ENCODE data around the gene SEMA5A. TPM values are rescaled to one million over a fixed set of nuclear protein-coding genes. Genes with fewer than 3 reads are reported as not detected.

The SEMA5A gene
- total RNA-seq, 1 experiment from 2014 or later, result 9.3 TPM

DNA sequence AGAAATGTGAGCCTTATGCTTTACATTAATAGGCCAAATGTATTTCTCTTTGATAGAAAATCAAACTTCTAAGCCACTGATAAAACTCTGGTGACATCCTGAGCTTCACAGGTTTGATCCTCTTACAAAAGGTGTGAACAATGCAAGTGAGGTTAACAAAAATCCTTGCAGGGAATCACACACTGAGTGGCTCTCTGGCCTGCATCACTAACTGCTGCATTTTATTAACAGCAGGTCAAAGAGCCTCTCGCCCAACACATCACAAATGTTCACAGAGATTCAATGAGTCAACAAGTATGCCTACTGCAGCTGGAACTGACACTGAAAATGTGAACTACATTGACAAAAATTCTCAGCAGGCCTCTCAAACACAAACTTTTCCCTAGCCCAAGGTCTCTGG is 122.3 kb downstream of the SEMA5A start:
- ATAC-seq, result no peak
- no peaks in the 10 kb centered on the region for H3K4me1 Mint-ChIP-seq
- TF ChIP-seq GRHL2 (CRISPR knock-in tag; IDR thresholded peaks at IDR 0.05; ENCODE audit: insufficient replicate concordance, severe bottlenecking) (no peak), NFYB (CRISPR knock-in tag; conservative IDR thresholded peaks at IDR 0.05; ENCODE audit: low read depth) (no peak), ESRRA (CRISPR knock-in tag; IDR thresholded peaks at IDR 0.05; ENCODE audit: borderline replicate concordance) (no peak)
- TF ChIP-seq, protein P1, sequence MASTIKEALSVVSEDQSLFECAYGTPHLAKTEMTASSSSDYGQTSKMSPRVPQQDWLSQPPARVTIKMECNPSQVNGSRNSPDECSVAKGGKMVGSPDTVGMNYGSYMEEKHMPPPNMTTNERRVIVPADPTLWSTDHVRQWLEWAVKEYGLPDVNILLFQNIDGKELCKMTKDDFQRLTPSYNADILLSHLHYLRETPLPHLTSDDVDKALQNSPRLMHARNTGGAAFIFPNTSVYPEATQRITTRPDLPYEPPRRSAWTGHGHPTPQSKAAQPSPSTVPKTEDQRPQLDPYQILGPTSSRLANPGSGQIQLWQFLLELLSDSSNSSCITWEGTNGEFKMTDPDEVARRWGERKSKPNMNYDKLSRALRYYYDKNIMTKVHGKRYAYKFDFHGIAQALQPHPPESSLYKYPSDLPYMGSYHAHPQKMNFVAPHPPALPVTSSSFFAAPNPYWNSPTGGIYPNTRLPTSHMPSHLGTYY (CRISPR knock-in tag; IDR thresholded peaks at IDR 0.05), result no peak
- POLR2A ChIA-PET, result no interaction called here
- DNase-seq (ENCODE audit: low spot score), result no peak
- CTCF ChIA-PET, result no interaction called here
- no peak overlapping the region for H3K27ac Mint-ChIP-seq
- H3K27me3 Mint-ChIP-seq (ENCODE audit: low read depth), result no peaks in the 10 kb centered on the region
- H3K9me3 Mint-ChIP-seq, result peaks cover 9% of the 10 kb centered on the region
- no peak overlapping the region for H3K4me3 Mint-ChIP-seq
- H3K36me3 Mint-ChIP-seq, result peaks cover 9% of the 10 kb centered on the region

DNA sequence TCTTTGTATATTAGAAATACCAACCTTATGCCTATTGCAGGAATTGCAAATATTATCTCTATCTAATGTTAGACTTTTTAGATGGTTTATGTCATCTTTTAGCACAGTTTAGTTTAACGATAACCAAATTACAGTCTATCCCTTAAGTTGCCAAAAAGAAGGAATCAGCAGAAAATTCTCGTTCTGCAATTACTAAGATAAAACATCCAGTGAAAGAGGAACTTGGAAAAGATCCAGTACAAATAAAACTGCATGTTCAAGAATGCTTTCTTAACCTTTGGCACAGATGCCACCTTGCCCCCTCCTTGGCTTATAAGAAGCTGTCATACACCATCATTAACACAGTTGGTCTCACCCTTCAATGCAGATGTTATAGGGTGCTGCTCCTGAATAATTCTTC is 124.0 kb downstream of the SEMA5A start:
- peaks cover 9% of the 10 kb centered on the region for H3K9me3 Mint-ChIP-seq
- ChIA-PET CTCF (no interaction called here), POLR2A (no interaction called here)
- no peak overlapping the region for H3K4me3 Mint-ChIP-seq
- TF ChIP-seq, protein P2, sequence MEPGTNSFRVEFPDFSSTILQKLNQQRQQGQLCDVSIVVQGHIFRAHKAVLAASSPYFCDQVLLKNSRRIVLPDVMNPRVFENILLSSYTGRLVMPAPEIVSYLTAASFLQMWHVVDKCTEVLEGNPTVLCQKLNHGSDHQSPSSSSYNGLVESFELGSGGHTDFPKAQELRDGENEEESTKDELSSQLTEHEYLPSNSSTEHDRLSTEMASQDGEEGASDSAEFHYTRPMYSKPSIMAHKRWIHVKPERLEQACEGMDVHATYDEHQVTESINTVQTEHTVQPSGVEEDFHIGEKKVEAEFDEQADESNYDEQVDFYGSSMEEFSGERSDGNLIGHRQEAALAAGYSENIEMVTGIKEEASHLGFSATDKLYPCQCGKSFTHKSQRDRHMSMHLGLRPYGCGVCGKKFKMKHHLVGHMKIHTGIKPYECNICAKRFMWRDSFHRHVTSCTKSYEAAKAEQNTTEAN (CRISPR knock-in tag; IDR thresholded peaks at IDR 0.05), result no peak
- no peak for TF ChIP-seq ZNF396 (CRISPR knock-in tag; IDR thresholded peaks at IDR 0.05; ENCODE audit: borderline replicate concordance)
- TF ChIP-seq ATF1 (CRISPR knock-in tag; IDR thresholded peaks at IDR 0.05), result no peak
- no peak for TF ChIP-seq NR3C1 (CRISPR knock-in tag; conservative IDR thresholded peaks at IDR 0.05; ENCODE audit: low read depth)
- TF ChIP-seq, protein P3, sequence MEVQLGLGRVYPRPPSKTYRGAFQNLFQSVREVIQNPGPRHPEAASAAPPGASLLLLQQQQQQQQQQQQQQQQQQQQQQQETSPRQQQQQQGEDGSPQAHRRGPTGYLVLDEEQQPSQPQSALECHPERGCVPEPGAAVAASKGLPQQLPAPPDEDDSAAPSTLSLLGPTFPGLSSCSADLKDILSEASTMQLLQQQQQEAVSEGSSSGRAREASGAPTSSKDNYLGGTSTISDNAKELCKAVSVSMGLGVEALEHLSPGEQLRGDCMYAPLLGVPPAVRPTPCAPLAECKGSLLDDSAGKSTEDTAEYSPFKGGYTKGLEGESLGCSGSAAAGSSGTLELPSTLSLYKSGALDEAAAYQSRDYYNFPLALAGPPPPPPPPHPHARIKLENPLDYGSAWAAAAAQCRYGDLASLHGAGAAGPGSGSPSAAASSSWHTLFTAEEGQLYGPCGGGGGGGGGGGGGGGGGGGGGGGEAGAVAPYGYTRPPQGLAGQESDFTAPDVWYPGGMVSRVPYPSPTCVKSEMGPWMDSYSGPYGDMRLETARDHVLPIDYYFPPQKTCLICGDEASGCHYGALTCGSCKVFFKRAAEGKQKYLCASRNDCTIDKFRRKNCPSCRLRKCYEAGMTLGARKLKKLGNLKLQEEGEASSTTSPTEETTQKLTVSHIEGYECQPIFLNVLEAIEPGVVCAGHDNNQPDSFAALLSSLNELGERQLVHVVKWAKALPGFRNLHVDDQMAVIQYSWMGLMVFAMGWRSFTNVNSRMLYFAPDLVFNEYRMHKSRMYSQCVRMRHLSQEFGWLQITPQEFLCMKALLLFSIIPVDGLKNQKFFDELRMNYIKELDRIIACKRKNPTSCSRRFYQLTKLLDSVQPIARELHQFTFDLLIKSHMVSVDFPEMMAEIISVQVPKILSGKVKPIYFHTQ (CRISPR knock-in tag; IDR thresholded peaks at IDR 0.05), result no peak
- TF ChIP-seq NFE2L1 (CRISPR knock-in tag; IDR thresholded peaks at IDR 0.05), result no peak
- TF ChIP-seq JAZF1 (CRISPR knock-in tag; IDR thresholded peaks at IDR 0.05), result no peak
- no peak for TF ChIP-seq OVOL2 (CRISPR knock-in tag; IDR thresholded peaks at IDR 0.05; ENCODE audit: borderline replicate concordance)
- no peak for TF ChIP-seq ZNF317 (CRISPR knock-in tag; IDR thresholded peaks at IDR 0.05; ENCODE audit: borderline replicate concordance, low read depth)
- DNase-seq (ENCODE audit: low spot score) (no peak), ATAC-seq (no peak)
- H3K27me3 Mint-ChIP-seq (ENCODE audit: low read depth), result no peaks in the 10 kb centered on the region
- peaks cover 9% of the 10 kb centered on the region for H3K36me3 Mint-ChIP-seq
- no peak overlapping the region for H3K27ac Mint-ChIP-seq
- H3K4me1 Mint-ChIP-seq, result no peaks in the 10 kb centered on the region

DNA sequence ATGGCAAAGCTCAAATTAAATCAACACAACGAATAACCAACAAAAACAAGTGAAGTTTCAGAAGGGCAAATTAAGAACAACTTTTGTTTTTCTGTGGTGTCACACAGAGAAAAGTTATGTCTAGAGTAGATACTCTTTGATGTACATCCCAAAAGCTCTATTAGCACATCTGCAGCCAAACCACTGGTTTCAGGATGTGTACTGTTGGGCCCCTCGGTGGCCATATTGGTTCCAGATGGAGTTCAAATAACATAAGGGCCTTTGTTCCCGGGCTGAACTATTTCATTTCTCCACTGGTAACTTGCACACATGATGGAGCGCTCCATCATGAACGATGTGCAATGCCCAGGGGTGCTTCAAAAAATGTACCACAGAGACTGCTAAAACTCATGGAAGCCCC is 126.1 kb downstream of the SEMA5A start:
- no peak for TF ChIP-seq ZNF317 (CRISPR knock-in tag; IDR thresholded peaks at IDR 0.05; ENCODE audit: borderline replicate concordance, low read depth)
- H3K4me1 Mint-ChIP-seq, result no peaks in the 10 kb centered on the region
- ATAC-seq (no peak), DNase-seq (ENCODE audit: low spot score) (no peak)
- peaks cover 9% of the 10 kb centered on the region for H3K9me3 Mint-ChIP-seq
- ChIA-PET CTCF (no interaction called here), POLR2A (no interaction called here)
- no peaks in the 10 kb centered on the region for H3K27me3 Mint-ChIP-seq (ENCODE audit: low read depth)
- H3K27ac Mint-ChIP-seq, result no peak overlapping the region
- H3K4me3 Mint-ChIP-seq, result no peak overlapping the region
- H3K36me3 Mint-ChIP-seq, result peaks cover 9% of the 10 kb centered on the region

DNA sequence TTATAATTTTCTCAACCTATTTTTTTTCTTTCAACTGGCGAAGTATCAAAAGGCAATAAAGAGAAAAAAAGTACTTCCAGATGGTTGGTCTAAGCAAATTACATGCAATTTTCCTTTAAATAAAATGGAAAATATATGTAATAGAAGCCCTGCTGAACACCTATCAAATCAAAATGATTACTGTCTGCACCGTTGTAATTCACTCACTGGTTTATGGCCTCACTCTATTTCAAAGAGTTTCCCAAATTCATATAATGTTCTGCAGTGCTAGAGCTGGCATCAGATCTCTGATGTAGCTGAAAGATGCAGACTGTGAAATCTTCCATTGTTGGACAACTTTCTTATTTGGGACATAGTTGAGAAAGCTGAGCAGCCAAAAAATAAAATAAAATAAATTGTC is 130.3 kb downstream of the SEMA5A start:
- no peaks in the 10 kb centered on the region for H3K4me1 Mint-ChIP-seq
- POLR2A ChIA-PET, result no interaction called here
- ATAC-seq (no peak), DNase-seq (ENCODE audit: low spot score) (no peak)
- H3K4me3 Mint-ChIP-seq, result no peak overlapping the region
- H3K9me3 Mint-ChIP-seq, result peaks cover 9% of the 10 kb centered on the region
- no peak overlapping the region for H3K27ac Mint-ChIP-seq
- CTCF ChIA-PET, result no interaction called here
- peaks cover 9% of the 10 kb centered on the region for H3K36me3 Mint-ChIP-seq
- TF ChIP-seq, protein P4, sequence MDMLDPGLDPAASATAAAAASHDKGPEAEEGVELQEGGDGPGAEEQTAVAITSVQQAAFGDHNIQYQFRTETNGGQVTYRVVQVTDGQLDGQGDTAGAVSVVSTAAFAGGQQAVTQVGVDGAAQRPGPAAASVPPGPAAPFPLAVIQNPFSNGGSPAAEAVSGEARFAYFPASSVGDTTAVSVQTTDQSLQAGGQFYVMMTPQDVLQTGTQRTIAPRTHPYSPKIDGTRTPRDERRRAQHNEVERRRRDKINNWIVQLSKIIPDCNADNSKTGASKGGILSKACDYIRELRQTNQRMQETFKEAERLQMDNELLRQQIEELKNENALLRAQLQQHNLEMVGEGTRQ (CRISPR knock-in tag; IDR thresholded peaks at IDR 0.05), result no peak
- TF ChIP-seq, protein P5, sequence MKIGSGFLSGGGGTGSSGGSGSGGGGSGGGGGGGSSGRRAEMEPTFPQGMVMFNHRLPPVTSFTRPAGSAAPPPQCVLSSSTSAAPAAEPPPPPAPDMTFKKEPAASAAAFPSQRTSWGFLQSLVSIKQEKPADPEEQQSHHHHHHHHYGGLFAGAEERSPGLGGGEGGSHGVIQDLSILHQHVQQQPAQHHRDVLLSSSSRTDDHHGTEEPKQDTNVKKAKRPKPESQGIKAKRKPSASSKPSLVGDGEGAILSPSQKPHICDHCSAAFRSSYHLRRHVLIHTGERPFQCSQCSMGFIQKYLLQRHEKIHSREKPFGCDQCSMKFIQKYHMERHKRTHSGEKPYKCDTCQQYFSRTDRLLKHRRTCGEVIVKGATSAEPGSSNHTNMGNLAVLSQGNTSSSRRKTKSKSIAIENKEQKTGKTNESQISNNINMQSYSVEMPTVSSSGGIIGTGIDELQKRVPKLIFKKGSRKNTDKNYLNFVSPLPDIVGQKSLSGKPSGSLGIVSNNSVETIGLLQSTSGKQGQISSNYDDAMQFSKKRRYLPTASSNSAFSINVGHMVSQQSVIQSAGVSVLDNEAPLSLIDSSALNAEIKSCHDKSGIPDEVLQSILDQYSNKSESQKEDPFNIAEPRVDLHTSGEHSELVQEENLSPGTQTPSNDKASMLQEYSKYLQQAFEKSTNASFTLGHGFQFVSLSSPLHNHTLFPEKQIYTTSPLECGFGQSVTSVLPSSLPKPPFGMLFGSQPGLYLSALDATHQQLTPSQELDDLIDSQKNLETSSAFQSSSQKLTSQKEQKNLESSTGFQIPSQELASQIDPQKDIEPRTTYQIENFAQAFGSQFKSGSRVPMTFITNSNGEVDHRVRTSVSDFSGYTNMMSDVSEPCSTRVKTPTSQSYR (CRISPR knock-in tag; IDR thresholded peaks at IDR 0.05), result no peak
- TF ChIP-seq ZNF121 (CRISPR knock-in tag; IDR thresholded peaks at IDR 0.05) (no peak), NFATC4 (CRISPR knock-in tag; IDR thresholded peaks at IDR 0.05) (no peak), CREM (CRISPR knock-in tag; IDR thresholded peaks at IDR 0.05) (no peak), TP53 (CRISPR knock-in tag; IDR thresholded peaks at IDR 0.05) (no peak), FOXJ3 (CRISPR knock-in tag; IDR thresholded peaks at IDR 0.05; ENCODE audit: borderline replicate concordance) (no peak), JUN (CRISPR knock-in tag; IDR thresholded peaks at IDR 0.05) (no peak)
- TF ChIP-seq, protein P6, sequence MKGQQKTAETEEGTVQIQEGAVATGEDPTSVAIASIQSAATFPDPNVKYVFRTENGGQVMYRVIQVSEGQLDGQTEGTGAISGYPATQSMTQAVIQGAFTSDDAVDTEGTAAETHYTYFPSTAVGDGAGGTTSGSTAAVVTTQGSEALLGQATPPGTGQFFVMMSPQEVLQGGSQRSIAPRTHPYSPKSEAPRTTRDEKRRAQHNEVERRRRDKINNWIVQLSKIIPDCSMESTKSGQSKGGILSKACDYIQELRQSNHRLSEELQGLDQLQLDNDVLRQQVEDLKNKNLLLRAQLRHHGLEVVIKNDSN (CRISPR knock-in tag; IDR thresholded peaks at IDR 0.05), result no peak
- no peaks in the 10 kb centered on the region for H3K27me3 Mint-ChIP-seq (ENCODE audit: low read depth)

Measured in WTC11 (cell line).